ENCODE measurements around the gene CDH4.

The CDH4 gene

DNA sequence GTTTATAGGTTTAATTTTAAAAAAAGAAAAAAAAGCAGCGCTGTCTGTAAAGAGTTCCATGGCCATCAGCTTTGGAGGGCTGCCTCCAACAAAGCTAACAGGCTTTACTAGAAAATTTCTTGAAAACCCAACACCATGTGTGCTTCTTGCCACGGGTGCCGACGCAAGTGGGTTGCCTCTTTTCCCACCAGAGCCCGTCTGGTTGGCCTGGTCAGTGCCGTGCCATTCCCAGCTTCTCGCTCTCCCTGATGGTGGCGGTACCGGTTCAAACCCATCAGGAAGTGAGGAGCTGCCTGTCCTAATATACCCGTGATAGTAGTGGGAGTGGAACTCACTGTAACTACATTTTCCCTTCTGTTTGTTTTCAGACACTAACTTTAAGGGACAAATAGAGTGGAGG, 73.7 kb downstream of the CDH4 start:
- Histone ChIP-seq H3K9me3 (replicated peaks in 1 of 2; ENCODE audit: control insufficient read depth in 2 of 2, insufficient read depth in 1 of 2, low read depth in 1 of 2, low read length in 2 of 2) (no peaks in the 10 kb centered on the region), H2BK120ac (ENCODE audit: low read depth, low read length) (no peak overlapping the region), H3K4ac (ENCODE audit: low read length) (no peak overlapping the region), H2AK5ac (ENCODE audit: low read depth, low read length) (no peak overlapping the region), H3K4me3 (ENCODE audit: low read length in 2 of 2) (no peak overlapping the region), H3K9ac (ENCODE audit: low read depth, low read length, poor library complexity) (no peak overlapping the region), H4K8ac (ENCODE audit: low read depth, low read length) (no peak overlapping the region), H3K79me1 (ENCODE audit: low read depth, low read length) (peaks cover 3% of the 10 kb centered on the region), H3K14ac (ENCODE audit: low read length) (peak overlapping the region; percentile 59), H2BK12ac (ENCODE audit: low read length) (no peak overlapping the region), H3K4me1 (ENCODE audit: control insufficient read depth in 2 of 2, insufficient read depth in 1 of 2, low read depth in 1 of 2, low read length in 2 of 2) (peaks cover 0 to 2% of the 10 kb centered on the region in 2 donors), H3K23ac (ENCODE audit: low read depth, low read length, poor library complexity) (no peak overlapping the region), H3K4me2 (ENCODE audit: insufficient read depth, low read length, poor library complexity, severe bottlenecking) (no peak overlapping the region), H3K18ac (ENCODE audit: low read length) (peak overlapping the region; percentile 36), H3K27ac (replicated peaks; ENCODE audit: low read length) (no peak overlapping the region), H2AFZ (ENCODE audit: low read length) (no peak overlapping the region), H4K91ac (ENCODE audit: low read depth, low read length, poor library complexity) (peak overlapping the region; percentile 34), H2BK15ac (ENCODE audit: low read length) (no peak overlapping the region), H3K27me3 (ENCODE audit: control insufficient read depth in 3 of 3, insufficient read depth in 3 of 3, low read depth in 1 of 3, low read length in 3 of 3) (no peaks in the 10 kb centered on the region), H3K36me3 (replicated peaks in 1 of 2; ENCODE audit: control insufficient read depth in 2 of 2, insufficient read depth in 2 of 2, low read length in 2 of 2) (no peaks in the 10 kb centered on the region), H2BK5ac (ENCODE audit: low read length) (no peak overlapping the region)
- WGBS, 2 donors (ENCODE audit: extremely low coverage in 2 of 2, insufficient read length in 2 of 2, insufficient replicate concordance in 1 of 2), result no CpG with 5 or more reads among the region's 10 CpGs
- no peak for DNase-seq (ENCODE audit: low spot score)

DNA sequence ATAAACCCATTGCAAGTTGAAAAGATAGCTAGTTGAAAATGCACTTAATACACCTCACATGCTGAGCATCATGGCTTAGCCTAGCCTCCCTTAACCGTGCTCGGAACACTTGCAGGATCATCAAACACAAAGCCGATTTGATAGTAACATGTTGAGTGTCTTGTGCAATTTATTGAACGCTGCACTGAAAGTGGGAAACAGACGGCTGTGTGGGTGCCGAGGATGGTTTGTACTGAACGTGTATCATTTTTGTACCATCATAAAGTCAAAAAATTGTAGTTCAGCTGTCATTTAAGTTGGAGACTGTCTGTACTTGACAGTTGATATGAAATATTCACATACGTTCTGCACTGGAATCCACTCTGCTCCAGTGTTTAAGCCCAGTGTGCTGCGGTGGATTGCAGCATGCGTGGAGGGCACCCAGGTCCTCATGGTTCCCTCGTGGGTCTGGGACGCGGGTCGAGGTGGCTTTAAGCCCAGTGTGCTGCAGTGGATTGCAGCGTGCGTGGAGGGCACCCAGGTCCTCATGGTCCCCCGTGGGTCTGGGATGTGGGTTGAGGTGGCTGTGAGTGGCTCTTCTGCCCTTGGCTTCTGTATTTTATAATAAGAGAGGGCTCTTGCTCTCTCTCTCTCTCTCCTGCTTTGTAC, 77.0 kb downstream of the CDH4 start:
- H3K79me1 ChIP-seq (ENCODE audit: low read depth, low read length), result peaks cover 6% of the 10 kb centered on the region
- no peak overlapping the region for H3K4me3 ChIP-seq (ENCODE audit: low read length in 2 of 2)
- H3K4me1 ChIP-seq (ENCODE audit: control insufficient read depth in 2 of 2, insufficient read depth in 1 of 2, low read depth in 1 of 2, low read length in 2 of 2), result peaks cover 4 to 7% of the 10 kb centered on the region in 2 donors
- H2AFZ ChIP-seq (ENCODE audit: low read length), result no peak overlapping the region
- no peak overlapping the region for H2BK15ac ChIP-seq (ENCODE audit: low read length)
- no peak overlapping the region for H2BK12ac ChIP-seq (ENCODE audit: low read length)
- H2BK120ac ChIP-seq (ENCODE audit: low read depth, low read length), result no peak overlapping the region
- H3K14ac ChIP-seq (ENCODE audit: low read length), result peak overlapping the region; percentile 2
- peak overlapping the region; percentile 9 for H3K23ac ChIP-seq (ENCODE audit: low read depth, low read length, poor library complexity)
- no peak overlapping the region for H2BK5ac ChIP-seq (ENCODE audit: low read length)
- H3K18ac ChIP-seq (ENCODE audit: low read length), result peak overlapping the region; percentile 67
- H3K9me3 ChIP-seq (replicated peaks in 1 of 2; ENCODE audit: control insufficient read depth in 2 of 2, insufficient read depth in 1 of 2, low read depth in 1 of 2, low read length in 2 of 2), result no peaks in the 10 kb centered on the region
- H3K4me2 ChIP-seq (ENCODE audit: insufficient read depth, low read length, poor library complexity, severe bottlenecking), result no peak overlapping the region
- no peaks in the 10 kb centered on the region for H3K36me3 ChIP-seq (replicated peaks in 1 of 2; ENCODE audit: control insufficient read depth in 2 of 2, insufficient read depth in 2 of 2, low read length in 2 of 2)
- no peaks in the 10 kb centered on the region for H3K27me3 ChIP-seq (ENCODE audit: control insufficient read depth in 3 of 3, insufficient read depth in 3 of 3, low read depth in 1 of 3, low read length in 3 of 3)
- no peak overlapping the region for H2AK5ac ChIP-seq (ENCODE audit: low read depth, low read length)
- no peak overlapping the region for H4K91ac ChIP-seq (ENCODE audit: low read depth, low read length, poor library complexity)
- no CpG with 5 or more reads among the region's 17 CpGs for WGBS, 2 donors (ENCODE audit: extremely low coverage in 2 of 2, insufficient read length in 2 of 2, insufficient replicate concordance in 1 of 2)
- H3K9ac ChIP-seq (ENCODE audit: low read depth, low read length, poor library complexity), result peak overlapping the region; percentile 46
- H3K27ac ChIP-seq (replicated peaks; ENCODE audit: low read length), result no peak overlapping the region
- no peak overlapping the region for H4K8ac ChIP-seq (ENCODE audit: low read depth, low read length)
- H3K4ac ChIP-seq (ENCODE audit: low read length), result peak overlapping the region; percentile 0
- no peak for DNase-seq (ENCODE audit: low spot score)

DNA sequence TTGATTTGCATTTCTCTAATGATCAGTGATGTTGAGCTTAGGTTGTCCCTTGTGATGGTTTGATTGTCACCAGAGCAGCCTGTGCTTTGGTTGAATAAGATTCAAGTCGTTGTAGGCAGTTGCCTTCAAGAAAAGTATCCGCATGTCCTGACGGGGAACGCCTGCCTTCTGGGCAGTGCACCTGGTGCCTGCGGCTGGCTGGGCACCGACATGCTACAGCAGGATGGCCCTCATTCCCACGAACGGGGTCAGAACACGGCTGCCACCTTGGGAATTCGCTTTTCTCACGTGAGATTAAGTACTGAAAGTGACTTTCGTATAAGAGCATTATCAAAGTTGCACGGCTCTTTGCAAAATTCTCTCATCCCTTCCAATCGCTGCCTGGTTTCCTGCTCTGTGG, 78.4 kb downstream of the CDH4 start:
- H2BK15ac ChIP-seq (ENCODE audit: low read length), result no peak overlapping the region
- peaks cover 6% of the 10 kb centered on the region for H3K79me1 ChIP-seq (ENCODE audit: low read depth, low read length)
- H3K27ac ChIP-seq (replicated peaks; ENCODE audit: low read length), result no peak overlapping the region
- no peak for DNase-seq (ENCODE audit: low spot score)
- H2AFZ ChIP-seq (ENCODE audit: low read length), result no peak overlapping the region
- no peak overlapping the region for H3K23ac ChIP-seq (ENCODE audit: low read depth, low read length, poor library complexity)
- no peak overlapping the region for H2BK120ac ChIP-seq (ENCODE audit: low read depth, low read length)
- no peak overlapping the region for H2BK12ac ChIP-seq (ENCODE audit: low read length)
- H3K9ac ChIP-seq (ENCODE audit: low read depth, low read length, poor library complexity), result no peak overlapping the region
- H4K91ac ChIP-seq (ENCODE audit: low read depth, low read length, poor library complexity), result no peak overlapping the region
- H3K4me3 ChIP-seq (ENCODE audit: low read length in 2 of 2), result no peak overlapping the region
- H3K9me3 ChIP-seq (replicated peaks in 1 of 2; ENCODE audit: control insufficient read depth in 2 of 2, insufficient read depth in 1 of 2, low read depth in 1 of 2, low read length in 2 of 2), result no peaks in the 10 kb centered on the region
- H3K4ac ChIP-seq (ENCODE audit: low read length), result no peak overlapping the region
- WGBS, 2 donors (ENCODE audit: extremely low coverage in 2 of 2, insufficient read length in 2 of 2, insufficient replicate concordance in 1 of 2), result no CpG with 5 or more reads among the region's 14 CpGs
- no peak overlapping the region for H2BK5ac ChIP-seq (ENCODE audit: low read length)
- no peak overlapping the region for H3K4me2 ChIP-seq (ENCODE audit: insufficient read depth, low read length, poor library complexity, severe bottlenecking)
- no peaks in the 10 kb centered on the region for H3K36me3 ChIP-seq (replicated peaks in 1 of 2; ENCODE audit: control insufficient read depth in 2 of 2, insufficient read depth in 2 of 2, low read length in 2 of 2)
- H4K8ac ChIP-seq (ENCODE audit: low read depth, low read length), result no peak overlapping the region
- peaks cover 4 to 7% of the 10 kb centered on the region in 2 donors for H3K4me1 ChIP-seq (ENCODE audit: control insufficient read depth in 2 of 2, insufficient read depth in 1 of 2, low read depth in 1 of 2, low read length in 2 of 2)
- no peaks in the 10 kb centered on the region for H3K27me3 ChIP-seq (ENCODE audit: control insufficient read depth in 3 of 3, insufficient read depth in 3 of 3, low read depth in 1 of 3, low read length in 3 of 3)
- H3K18ac ChIP-seq (ENCODE audit: low read length), result no peak overlapping the region
- H3K14ac ChIP-seq (ENCODE audit: low read length), result no peak overlapping the region
- H2AK5ac ChIP-seq (ENCODE audit: low read depth, low read length), result no peak overlapping the region

DNA sequence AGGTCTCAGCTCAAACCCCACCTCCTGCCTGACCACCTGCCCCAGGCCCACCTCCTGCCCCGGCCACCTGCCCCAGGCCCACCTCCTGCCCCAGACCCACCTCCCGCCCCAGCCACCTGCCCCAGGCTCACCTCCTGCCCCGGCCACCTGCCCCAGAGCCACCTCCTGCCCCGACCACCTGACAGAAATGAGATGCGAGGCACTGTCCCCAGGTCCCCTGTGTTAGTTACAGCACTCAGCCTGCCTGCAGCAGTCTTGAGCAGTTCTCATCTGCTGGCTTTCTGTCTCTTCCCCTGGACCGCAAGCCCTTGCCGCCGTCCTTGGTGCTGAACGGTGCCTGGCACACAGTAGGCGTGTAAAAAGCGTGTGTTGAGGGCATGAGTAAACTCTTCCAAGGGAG, 79.5 kb downstream of the CDH4 start:
- no peak overlapping the region for H2BK12ac ChIP-seq (ENCODE audit: low read length)
- no peak overlapping the region for H3K4me3 ChIP-seq (ENCODE audit: low read length in 2 of 2)
- H3K27me3 ChIP-seq (ENCODE audit: control insufficient read depth in 3 of 3, insufficient read depth in 3 of 3, low read depth in 1 of 3, low read length in 3 of 3), result no peaks in the 10 kb centered on the region
- H2BK15ac ChIP-seq (ENCODE audit: low read length), result no peak overlapping the region
- no peak overlapping the region for H2BK120ac ChIP-seq (ENCODE audit: low read depth, low read length)
- H3K27ac ChIP-seq (replicated peaks; ENCODE audit: low read length), result no peak overlapping the region
- no peaks in the 10 kb centered on the region for H3K9me3 ChIP-seq (replicated peaks in 1 of 2; ENCODE audit: control insufficient read depth in 2 of 2, insufficient read depth in 1 of 2, low read depth in 1 of 2, low read length in 2 of 2)
- H3K14ac ChIP-seq (ENCODE audit: low read length), result no peak overlapping the region
- peak overlapping the region; percentile 78 for H3K18ac ChIP-seq (ENCODE audit: low read length)
- WGBS, 2 donors (ENCODE audit: extremely low coverage in 2 of 2, insufficient read length in 2 of 2, insufficient replicate concordance in 1 of 2), result no CpG with 5 or more reads among the region's 11 CpGs
- H4K8ac ChIP-seq (ENCODE audit: low read depth, low read length), result no peak overlapping the region
- no peaks in the 10 kb centered on the region for H3K36me3 ChIP-seq (replicated peaks in 1 of 2; ENCODE audit: control insufficient read depth in 2 of 2, insufficient read depth in 2 of 2, low read length in 2 of 2)
- H2BK5ac ChIP-seq (ENCODE audit: low read length), result peak overlapping the region; percentile 8
- no peak overlapping the region for H3K4ac ChIP-seq (ENCODE audit: low read length)
- H3K9ac ChIP-seq (ENCODE audit: low read depth, low read length, poor library complexity), result no peak overlapping the region
- no peak overlapping the region for H2AK5ac ChIP-seq (ENCODE audit: low read depth, low read length)
- H3K4me1 ChIP-seq (ENCODE audit: control insufficient read depth in 2 of 2, insufficient read depth in 1 of 2, low read depth in 1 of 2, low read length in 2 of 2), result peaks cover 4 to 7% of the 10 kb centered on the region in 2 donors
- H2AFZ ChIP-seq (ENCODE audit: low read length), result no peak overlapping the region
- no peak for DNase-seq (ENCODE audit: low spot score)
- no peak overlapping the region for H3K4me2 ChIP-seq (ENCODE audit: insufficient read depth, low read length, poor library complexity, severe bottlenecking)
- peaks cover 6% of the 10 kb centered on the region for H3K79me1 ChIP-seq (ENCODE audit: low read depth, low read length)
- no peak overlapping the region for H3K23ac ChIP-seq (ENCODE audit: low read depth, low read length, poor library complexity)
- H4K91ac ChIP-seq (ENCODE audit: low read depth, low read length, poor library complexity), result no peak overlapping the region
